GM19023 (cell line): Measurements from ENCODE around the gene DUSP8.
A peak's percentile ranks its signal among the peaks of the same experiment; 100 is the strongest.
"Not testable (repeated sequence)": the region's sequence is repeated elsewhere in the genome, so short reads cannot be mapped to it uniquely, and the experiment has no call there.

Source experiments
- ATAC-seq: cut with Tn5 transposase; IDR thresholded peaks from one replicate; pipeline ENCODE4 v1.9.1; 2021; ENCODE audit warnings: mild to moderate bottlenecking, moderate library complexity; ENCODE audit not compliant: unreplicated experiment

The DUSP8 gene

DNA sequence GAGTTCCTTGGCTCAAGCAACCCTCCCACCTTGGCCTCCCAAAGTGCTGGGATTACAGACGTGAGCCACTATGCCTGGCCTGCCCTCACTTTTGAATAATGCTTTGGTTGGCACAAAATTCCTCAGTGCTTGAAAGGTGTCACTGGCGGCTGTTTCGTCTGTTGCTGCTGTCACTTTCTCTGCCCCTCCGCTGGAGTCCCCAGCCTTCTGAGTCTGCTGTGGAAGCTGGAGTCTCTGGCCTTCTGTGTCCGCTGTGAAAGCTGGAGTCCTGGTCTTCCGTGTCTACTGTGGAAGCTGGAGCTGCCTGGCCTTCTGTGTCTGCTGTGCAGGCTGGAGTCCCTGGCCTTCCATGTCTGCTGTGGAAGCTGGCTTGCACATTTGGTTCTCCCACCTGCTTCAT is 17.9 kb upstream of the DUSP8 start:
- no peak for ATAC-seq

GRCh38 chr11:1589191-1589963 is 17.3 kb upstream of the DUSP8 start:
- ATAC-seq = not testable (repeated sequence)

DNA sequence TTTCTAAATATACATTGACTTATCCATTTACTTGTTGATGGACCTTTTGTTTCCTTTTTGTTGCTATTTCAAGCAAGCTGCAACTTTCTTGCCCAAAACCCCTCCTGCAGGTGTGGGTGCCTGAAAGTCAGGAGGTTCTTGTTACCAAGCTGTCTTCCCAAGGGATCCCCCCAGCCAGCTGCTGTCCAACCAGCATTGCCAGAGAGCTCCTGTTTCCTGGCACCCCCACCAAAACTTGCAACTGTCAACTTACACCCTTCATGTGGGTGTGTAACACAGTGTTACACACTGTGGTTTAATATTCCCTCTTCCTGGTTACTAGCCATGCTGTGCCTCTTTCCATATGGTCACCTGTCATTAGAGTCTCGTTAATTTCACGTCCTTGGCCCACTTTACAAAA is 14.6 kb upstream of the DUSP8 start:
- no peak for ATAC-seq

DNA sequence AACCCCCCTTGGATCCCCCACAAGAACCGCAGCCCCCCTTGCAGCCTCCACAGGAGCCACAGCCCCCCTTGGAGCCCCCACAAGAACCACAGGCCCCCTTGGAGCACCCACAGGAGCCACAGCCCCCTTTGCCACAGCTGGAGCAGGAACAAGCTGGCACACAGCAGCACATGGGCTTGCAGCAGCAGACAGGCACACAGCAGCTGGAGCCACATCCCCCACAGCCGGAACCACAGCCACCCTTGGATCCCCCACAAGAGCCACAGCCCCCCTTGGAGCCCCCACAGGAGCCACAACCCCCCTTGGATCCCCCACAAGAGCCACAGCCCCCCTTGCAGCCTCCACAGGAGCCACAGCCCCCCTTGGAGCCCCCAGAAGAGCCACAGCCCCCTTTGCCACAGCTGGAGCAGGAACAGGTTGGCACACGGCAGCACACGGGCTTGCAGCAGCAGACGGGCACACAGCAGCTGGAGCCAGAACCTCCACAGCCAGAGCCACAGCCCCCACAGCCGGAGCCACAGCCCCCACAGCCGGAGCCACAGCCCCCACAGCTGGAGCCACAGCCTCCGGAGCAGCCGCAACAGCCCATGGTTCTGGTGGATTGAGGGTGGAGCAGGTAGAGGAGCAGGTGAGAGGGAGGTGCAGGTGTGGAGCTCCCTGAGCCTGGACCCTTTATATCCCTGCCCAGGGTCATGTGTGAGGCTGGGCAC is 12.7 kb upstream of the DUSP8 start, which contains the start of gene KRTAP5-1:
TSS of gene KRTAP5-1 (minus strand) at position 623 of the 710 bp plus-strand sequence. CDS start at position 589, 34 bp downstream.
- not testable (repeated sequence) for ATAC-seq

DNA sequence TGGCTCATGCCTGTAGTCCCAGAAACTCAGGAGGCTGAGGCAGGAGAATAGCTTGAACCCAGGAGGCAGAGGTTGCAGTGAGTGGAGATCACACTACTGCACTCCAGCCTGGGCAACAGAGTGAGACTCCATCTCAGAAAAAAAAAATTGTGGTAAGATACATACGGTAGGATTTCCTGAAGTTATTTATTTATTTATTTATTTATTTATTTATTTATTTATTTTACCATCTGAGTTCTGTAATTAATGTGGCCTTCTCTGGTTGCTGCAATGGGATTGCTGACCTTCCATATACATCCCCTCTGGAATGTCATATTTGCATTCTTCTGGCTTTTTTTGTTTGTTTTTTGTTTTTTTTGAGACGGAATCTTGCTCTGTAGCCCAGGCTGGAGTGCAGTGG is 10.8 kb upstream of the DUSP8 start:
- not testable (repeated sequence) for ATAC-seq

GRCh38 chr11:1581976-1582375 is 9.9 kb upstream of the DUSP8 start:
- no peak for ATAC-seq

- no peak for ATAC-seq
Observed at GRCh38 chr11:1576825-1577224, 4.8 kb upstream of the DUSP8 start.

GRCh38 chr11:1575756-1576155 is 3.7 kb upstream of the DUSP8 start:
- ATAC-seq = not testable (repeated sequence)

DNA sequence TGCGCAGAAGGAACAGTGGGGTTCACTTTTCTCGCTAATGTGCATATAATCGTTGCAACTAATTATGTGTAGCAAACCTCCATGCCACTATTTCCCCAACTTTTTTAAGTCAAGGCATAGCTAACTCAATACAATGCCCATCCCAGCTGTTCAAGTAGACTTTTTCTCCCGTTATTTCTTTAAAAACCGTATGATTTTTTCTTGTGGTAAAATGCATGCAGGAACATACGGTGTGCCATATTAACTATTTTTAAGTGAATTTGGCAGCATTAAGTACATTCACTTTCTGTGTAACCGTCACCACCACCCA is 2.8 kb upstream of the DUSP8 start:
- no peak for ATAC-seq

DNA sequence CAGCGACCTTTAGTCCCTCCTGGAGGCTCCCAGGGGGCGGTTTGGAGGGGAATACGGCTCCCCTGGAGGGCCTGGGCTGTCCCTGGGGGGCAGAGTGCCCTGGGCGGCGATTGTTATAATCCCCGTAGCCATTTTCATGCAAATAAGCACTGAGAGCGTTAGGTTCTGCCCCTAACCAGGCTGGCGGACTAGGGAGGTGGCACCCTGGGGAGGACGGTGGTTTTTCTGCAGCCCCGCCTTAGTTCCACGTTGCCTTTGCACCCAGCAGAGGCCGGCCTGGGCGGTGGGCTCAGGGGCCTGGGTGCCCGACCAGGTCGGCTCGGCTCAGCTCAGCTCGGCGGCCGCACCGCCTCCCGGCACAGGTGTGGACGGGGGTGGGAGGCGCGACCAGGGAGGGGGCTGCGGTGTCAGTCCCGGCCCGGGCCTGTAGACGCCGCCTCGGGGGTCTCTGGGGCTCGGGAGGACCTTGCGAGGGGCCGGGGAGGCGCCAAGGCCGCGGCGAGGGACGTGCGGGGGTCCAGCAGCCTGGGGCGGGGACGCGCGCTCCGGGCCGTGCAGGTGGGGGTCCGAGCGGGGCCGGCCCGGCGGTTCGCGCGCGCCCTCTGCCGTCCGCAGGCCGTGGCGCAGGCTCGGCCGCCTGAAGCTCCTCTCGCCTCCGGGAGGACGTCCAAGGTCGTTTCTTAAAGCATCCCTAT is 2.3 kb upstream of the DUSP8 start:
- no peak for ATAC-seq

- no peak for ATAC-seq
Observed at GRCh38 chr11:1573903-1574237, 1.8 kb upstream of the DUSP8 start.

DNA sequence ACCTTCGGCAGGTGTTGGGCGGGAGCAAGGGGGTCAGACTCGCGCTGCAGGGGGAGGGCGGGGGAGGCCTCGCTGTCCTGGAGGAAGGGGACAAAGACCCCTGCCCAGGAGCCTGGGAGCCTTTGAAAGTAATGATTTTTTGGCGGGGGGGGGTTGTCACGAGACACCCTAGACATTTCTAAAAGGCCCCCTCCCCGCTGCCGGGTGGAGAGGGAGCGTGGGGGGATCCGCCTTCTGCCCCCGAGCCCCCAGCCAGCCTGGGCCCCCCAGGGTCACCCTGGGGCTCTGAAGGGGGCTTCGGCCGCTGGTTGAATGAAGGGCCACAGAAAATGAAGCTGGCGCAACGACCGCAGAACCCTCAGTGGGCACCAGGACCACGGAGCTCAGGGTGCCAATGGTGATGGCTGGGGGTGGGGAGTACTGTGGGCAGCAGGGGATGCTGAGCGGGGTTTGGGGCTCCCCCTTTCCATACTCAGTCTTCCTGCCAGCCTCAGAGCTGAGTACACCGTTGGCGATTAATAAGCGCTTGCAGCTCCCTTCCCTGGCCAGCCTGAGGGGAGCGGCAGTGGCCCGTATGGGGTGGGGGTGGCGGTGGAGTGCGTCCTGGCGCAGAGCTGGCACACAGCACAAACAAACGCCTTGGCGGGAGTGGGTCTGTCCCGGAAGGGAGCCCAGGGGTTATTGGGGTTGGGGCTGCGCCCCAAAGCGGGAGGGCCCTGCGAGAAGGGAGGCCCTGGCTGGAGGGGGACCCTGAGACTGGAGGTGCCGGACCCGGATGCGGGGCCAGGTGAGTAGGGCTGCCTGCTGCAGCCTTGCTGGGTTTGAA is 1.2 kb upstream of the DUSP8 start:
- ATAC-seq = no peak

DNA sequence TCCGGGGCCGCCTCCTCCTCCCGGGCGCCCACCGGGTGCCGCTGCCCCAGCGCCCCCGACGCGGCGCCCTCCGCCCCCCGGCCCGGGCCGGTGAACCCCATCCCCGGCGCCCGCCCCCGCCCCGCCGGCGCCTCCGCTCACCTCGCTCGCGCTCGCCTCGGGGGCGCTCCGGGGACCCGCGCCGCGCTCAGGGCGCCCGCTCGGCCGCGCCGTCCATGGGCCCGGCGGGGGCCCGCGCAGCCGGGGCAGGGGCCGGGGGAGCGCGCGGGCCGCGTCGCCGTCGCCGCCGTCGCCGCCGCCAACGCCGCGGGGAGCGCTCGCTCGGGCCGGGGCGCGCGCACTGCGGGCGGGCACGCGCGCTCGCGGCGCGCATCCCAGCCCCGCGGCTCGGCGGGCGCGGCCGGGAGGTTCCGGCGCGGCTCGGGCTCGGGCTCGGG is 293 bp downstream of the DUSP8 start:
- peak; percentile 12 for ATAC-seq

- ATAC-seq = no peak
Observed at GRCh38 chr11:1570896-1571759, 943 bp downstream of the DUSP8 start.

DNA sequence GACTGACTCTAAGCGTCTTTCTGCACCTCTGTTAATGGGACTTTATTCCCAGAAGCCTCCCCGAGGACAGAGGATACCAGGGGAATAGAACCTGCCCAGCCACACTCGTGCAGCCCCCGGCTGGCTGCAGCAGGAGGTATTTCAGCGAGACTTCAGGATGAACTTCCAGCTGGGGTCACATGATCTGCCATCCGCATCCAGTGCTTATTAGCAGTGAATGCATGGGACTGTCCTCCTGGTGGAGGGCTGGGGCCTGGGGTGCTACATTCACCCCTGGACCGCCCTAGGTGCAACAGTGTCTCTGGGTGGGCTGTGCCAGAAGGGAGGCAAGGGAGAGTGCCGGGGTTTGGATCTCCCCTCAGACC is 1.6 kb downstream of the DUSP8 start:
- no peak for ATAC-seq

DNA sequence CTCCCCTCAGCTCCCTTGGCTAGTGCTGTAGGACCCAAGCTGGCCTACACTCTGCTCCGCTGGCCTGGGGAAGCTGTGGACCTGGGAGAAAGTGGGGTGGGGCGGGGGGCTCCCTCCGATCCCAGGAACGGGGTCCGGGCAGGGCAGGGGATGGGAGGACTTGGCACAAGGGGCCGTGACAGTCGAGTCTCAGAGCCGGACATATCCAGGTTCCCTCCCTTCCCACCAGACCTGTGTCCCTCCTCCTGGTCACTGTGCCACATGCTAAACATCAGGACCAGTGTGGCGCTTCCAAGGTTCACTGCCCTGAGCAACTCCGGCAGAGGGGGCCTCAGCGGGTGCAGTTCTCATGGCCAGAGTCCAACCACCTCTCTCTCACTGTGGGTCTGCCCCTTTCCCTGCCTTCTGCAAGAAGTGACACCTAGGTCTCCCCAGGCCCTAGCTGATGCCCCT is 2.0 kb downstream of the DUSP8 start:
- ATAC-seq = no peak

DNA sequence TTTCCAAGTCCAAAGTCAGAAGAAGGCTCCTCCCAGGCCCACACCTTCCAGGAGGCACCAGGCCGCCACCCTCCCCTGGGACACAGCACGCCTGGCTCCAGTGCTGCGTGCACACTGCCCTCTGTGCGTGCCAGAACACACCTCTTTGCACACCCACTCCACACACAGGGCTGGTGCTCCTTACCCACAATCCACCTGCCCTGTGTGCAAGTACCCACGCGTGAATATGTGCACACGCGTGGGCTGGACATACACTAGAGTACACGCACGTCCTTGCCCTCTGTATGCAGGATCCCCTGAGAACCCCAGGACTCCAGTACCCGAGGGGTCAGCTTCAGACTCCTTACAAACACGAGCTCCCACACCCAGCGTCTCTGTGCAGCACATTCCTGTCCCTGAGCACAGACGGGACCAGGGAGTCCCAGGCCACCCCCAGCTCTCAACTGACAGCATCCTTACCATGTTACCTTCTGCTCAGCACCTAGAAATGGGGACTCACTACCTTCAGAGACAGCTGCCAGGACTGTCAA is 2.8 kb downstream of the DUSP8 start:
- no peak for ATAC-seq

DNA sequence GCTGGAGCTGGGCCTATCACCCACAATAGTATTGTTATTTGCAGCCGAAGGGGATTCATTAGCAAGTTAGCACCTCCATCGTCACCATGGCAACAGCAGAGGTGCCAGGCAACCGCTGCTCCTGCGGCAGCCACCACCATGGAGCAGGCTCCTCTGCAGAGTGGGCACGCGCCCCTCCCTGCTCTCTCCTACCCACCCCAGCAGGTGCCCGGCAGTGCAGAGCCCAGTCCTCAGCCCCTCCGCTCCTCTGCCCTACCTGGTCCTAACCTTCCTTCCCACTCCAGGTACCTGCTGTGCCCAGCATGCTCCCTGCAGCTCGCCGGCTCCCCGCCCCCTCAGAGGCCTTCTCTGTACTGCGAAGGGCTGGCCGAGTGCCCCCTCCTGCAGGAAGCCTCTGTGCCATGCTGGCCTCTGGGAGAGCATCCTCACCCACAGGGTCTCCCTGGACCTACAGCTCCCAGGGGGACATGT is 3.6 kb downstream of the DUSP8 start:
- ATAC-seq = no peak

- no peak for ATAC-seq
Observed at GRCh38 chr11:1567721-1568100, 4.4 kb downstream of the DUSP8 start.
